K562 (cell line): Measurements from ENCODE around the gene GSTA2.
"Not testable (repeated sequence)": the region's sequence is repeated elsewhere in the genome, so short reads cannot be mapped to it uniquely, and the experiment has no call there.

Source experiments
- ATF6 ChIP-seq: sonication (generic); formaldehyde crosslinking; IDR thresholded peaks from 2 replicates; pipeline ENCODE4 v1.4.0; 2020; ENCODE audit warnings: mild to moderate bottlenecking, missing genetic modification reagents
- CEBPB ChIP-seq: fragments of 450-650 bp; IDR thresholded peaks from 2 replicates; pipeline ENCODE4 v1.6.1; 2016; ENCODE audit warnings: missing genetic modification characterization, missing compliant biosample characterization
- CREB1 ChIP-seq, 2 experiments: sonication (generic) in 1 of 2; formaldehyde crosslinking in 1 of 2; IDR thresholded peaks; 2 replicates each; pipeline versions ENCODE4 v1.6.1 to v1.8.0; 2012 to 2022; ENCODE audit warnings: inconsistent platforms in 1 of 2, mild to moderate bottlenecking in 1 of 2, missing genetic modification reagents in 1 of 2, moderate library complexity in 1 of 2
- CREM ChIP-seq: IDR thresholded peaks from 2 replicates; pipeline ENCODE4 v1.6.1; 2014; ENCODE audit warnings: antibody characterized with exemption, low read depth
- FUS ChIP-seq: fragments of 200-400 bp; formaldehyde crosslinking; optimal IDR thresholded peaks from 2 replicates; pipeline ENCODE3; 2017; ENCODE audit warnings: low read depth, low read length
- GATAD2B ChIP-seq: fragments of 450-650 bp; IDR thresholded peaks from 2 replicates; pipeline ENCODE4 v1.6.1; 2017; ENCODE audit warnings: mild to moderate bottlenecking, borderline replicate concordance
- HNRNPUL1 ChIP-seq: fragments of 200-400 bp; formaldehyde crosslinking; IDR thresholded peaks from 2 replicates; pipeline ENCODE4 v1.6.1; 2017; ENCODE audit warnings: low read length
- MAX ChIP-seq: sonication (generic); formaldehyde crosslinking; IDR thresholded peaks from 2 replicates; pipeline ENCODE4 v1.9.0; 2022; ENCODE audit warnings: mild to moderate bottlenecking, missing genetic modification reagents
- MTA1 ChIP-seq: fragments of 450-650 bp; IDR thresholded peaks from 2 replicates; pipeline ENCODE4 v1.6.1; 2017; ENCODE audit warnings: borderline replicate concordance
- POLR2AphosphoS5 ChIP-seq: IDR thresholded peaks from 2 replicates; pipeline ENCODE4 v1.6.1; 2011; ENCODE audit warnings: mild to moderate bottlenecking, low read depth, low read length, moderate library complexity; ENCODE audit not compliant: control insufficient read depth, insufficient read depth
- RBM14 ChIP-seq: fragments of 200-400 bp; formaldehyde crosslinking; IDR thresholded peaks from 2 replicates; pipeline ENCODE4 v1.6.1; 2018; ENCODE audit warnings: low read depth, mild to moderate bottlenecking, low read length, moderate library complexity, borderline replicate concordance; ENCODE audit not compliant: insufficient read depth
- SRF ChIP-seq, 2 experiments: fragments of 250-450, 450-650 bp in 1 of 2; sonication (Bioruptor Pico) in 1 of 2; sonication (generic) in 1 of 2; formaldehyde crosslinking; IDR thresholded peaks; 2 replicates each; pipeline versions ENCODE4 v1.5.0 to v1.5.1; 2020 to 2022; ENCODE audit warnings: mild to moderate bottlenecking in 1 of 2, missing genetic modification reagents in 1 of 2
- TBL1XR1 ChIP-seq, 2 experiments: IDR thresholded peaks; 2 replicates each; pipeline ENCODE4 v1.6.1; 2012; ENCODE audit warnings: improper control_type of control experiment in 2 of 2, low read length in 2 of 2, mild to moderate bottlenecking in 1 of 2
- TCF7 ChIP-seq: sonication (generic); IDR thresholded peaks from 2 replicates; pipeline ENCODE4 v1.6.1; 2016; ENCODE audit warnings: antibody characterized with exemption, borderline replicate concordance

- not testable (repeated sequence) for TF ChIP-seq RBM14; GATAD2B; CREM; TCF7; HNRNPUL1; FUS; POLR2AphosphoS5; TBL1XR1 (IDR thresholded peaks at IDR 0.05; ENCODE audit: low read length in 2 of 2); CREB1 (IDR thresholded peaks at IDR 0.05); CREB1 (CRISPR knock-in tag; IDR thresholded peaks at IDR 0.05); ATF6; MAX (CRISPR knock-in tag); CEBPB (tag); MTA1
- 0 out of 4 replicates have a peak, but pooled peaks of 1 of the 2 experiments have one; percentile 29 for TF ChIP-seq SRF (CRISPR knock-in tag; IDR thresholded peaks at IDR 0.05)
Measured at GRCh38 chr6:52704781-52705502, 58.3 kb downstream of the GSTA2 start.
